GM12892 (cell line): ENCODE data around the gene KDM2B.

Experiments used
- POLR2A ChIP-seq: IDR thresholded peaks from 2 replicates; pipeline ENCODE4 v1.6.1; 2011; ENCODE audit warnings: low read depth, low read length, control low read depth
- POLR2AphosphoS5 ChIP-seq: IDR thresholded peaks from 2 replicates; pipeline ENCODE4 v1.6.1; 2011; ENCODE audit warnings: low read depth, low read length, control low read depth
- TAF1 ChIP-seq: IDR thresholded peaks from 2 replicates; pipeline ENCODE4 v1.6.1; 2011; ENCODE audit warnings: low read depth, mild to moderate bottlenecking, control low read depth, low read length, borderline replicate concordance

GRCh38 chr12:121571920-121572319 is 8.9 kb downstream of the KDM2B start:
- TF ChIP-seq POLR2A (no peak), POLR2AphosphoS5 (no peak), TAF1 (no peak)
